ENCODE measurements around the gene ZCCHC17.

- TF ChIP-seq CTCF (IDR thresholded peaks at IDR 0.05; ENCODE audit: low read length) (no peak), EZH2phosphoT487 (IDR thresholded peaks at IDR 0.05; ENCODE audit: low read length) (no peak), EZH2 (optimal IDR thresholded peaks at IDR 0.05; ENCODE audit: low read depth, low read length) (no peak)
These were observed 47.7 kb downstream of the ZCCHC17 start for GRCh38 chr1:31344503-31344902.

Data from MM.1S (cell line).